Skeletal muscle tissue (tissue), 4 donors: Measurements from ENCODE around the gene CFAP119. TPM values are rescaled to one million over a fixed set of nuclear protein-coding genes. Genes with fewer than 3 reads are reported as not detected.
A peak's percentile ranks its signal among the peaks of the same experiment; 100 is the strongest.

ENCODE experiments used
- H3K27ac ChIP-seq: one replicate; pipeline ENCODE4 v1.7.0; 2013; ENCODE audit warnings: mild to moderate bottlenecking, low read depth, low read length, inconsistent platforms
- H3K27me3 ChIP-seq, 3 donors: one replicate each; pipeline ENCODE4 v1.7.0; 2013; ENCODE audit warnings: low read length in 3 of 3; ENCODE audit not compliant: control insufficient read depth in 3 of 3, insufficient read depth in 3 of 3
- H3K36me3 ChIP-seq, 3 donors: one replicate each; pipeline ENCODE4 v1.7.0; 2013; ENCODE audit warnings: low read length in 3 of 3; ENCODE audit not compliant: control insufficient read depth in 3 of 3, insufficient read depth in 3 of 3
- H3K4me1 ChIP-seq, 3 donors: one replicate each; pipeline ENCODE4 v1.7.0; 2013; ENCODE audit warnings: low read length in 3 of 3, mild to moderate bottlenecking in 3 of 3; ENCODE audit not compliant: control insufficient read depth in 3 of 3, insufficient read depth in 3 of 3
- H3K4me3 ChIP-seq, 3 donors: one replicate each; pipeline ENCODE4 v1.7.0; 2013; ENCODE audit warnings: low read length in 3 of 3
- H3K9ac ChIP-seq, 3 donors: one replicate each; pipeline ENCODE4 v1.7.0; 2013; ENCODE audit warnings: low read length in 3 of 3, mild to moderate bottlenecking in 3 of 3, moderate library complexity in 2 of 3, low read depth in 1 of 3
- H3K9me3 ChIP-seq, 3 donors: one replicate each; pipeline ENCODE4 v1.7.0; 2013; ENCODE audit warnings: low read length in 3 of 3; ENCODE audit not compliant: control insufficient read depth in 3 of 3
- total RNA-seq: library from RNA; depleted of rRNA; stranded (reverse); fragments of >200 nt; gene quantifications from one replicate; pipeline ENCODE4 v1.2.3, GENCODE V29; 2014
- donor health status: Osteomylitis.

Gene CFAP119
- total RNA-seq, 1 donor from 2014 or later, result 1.6 TPM

DNA sequence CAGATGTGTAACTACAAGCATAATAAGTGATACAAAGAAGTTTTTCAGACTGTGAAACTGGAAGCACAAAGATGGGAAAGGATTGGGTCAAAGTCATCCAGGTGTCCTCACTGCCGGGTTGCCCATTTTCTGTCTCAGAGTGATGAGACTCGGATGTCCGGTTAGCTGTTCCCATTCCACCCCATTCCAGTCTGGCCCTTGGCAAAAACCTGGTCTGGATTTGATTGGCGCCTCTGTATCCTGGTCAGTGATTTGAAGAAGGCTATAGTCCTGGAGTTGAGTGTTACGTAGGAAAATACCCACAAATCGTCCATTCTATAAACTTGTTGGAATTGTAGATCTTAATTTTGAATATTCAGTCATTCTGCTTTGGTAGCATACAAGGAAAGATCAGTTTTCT, 33.5 kb downstream of the CFAP119 start:
- H3K27me3 ChIP-seq, result no peaks in the 10 kb centered on the region
- H3K27ac ChIP-seq, result no peak overlapping the region
- H3K4me3 ChIP-seq, result no peak overlapping the region
- no peaks in the 10 kb centered on the region for H3K4me1 ChIP-seq
- H3K36me3 ChIP-seq, result peaks cover 54 to 60% (median 60%) of the 10 kb centered on the region in 3 donors
- H3K9ac ChIP-seq, result no peak overlapping the region
- H3K9me3 ChIP-seq, result no peaks in the 10 kb centered on the region

GRCh38 chr16:30725418-30725792, 36.5 kb downstream of the CFAP119 start:
- Histone ChIP-seq H3K4me3 (no peak overlapping the region), H3K9me3 (no peaks in the 10 kb centered on the region), H3K4me1 (no peaks in the 10 kb centered on the region), H3K36me3 (peaks cover 61 to 68% (median 67%) of the 10 kb centered on the region in 3 donors), H3K27me3 (no peaks in the 10 kb centered on the region), H3K27ac (peak overlapping the region; percentile 25), H3K9ac (peak overlapping the region in 1 of 3 donors; percentile 4)

DNA sequence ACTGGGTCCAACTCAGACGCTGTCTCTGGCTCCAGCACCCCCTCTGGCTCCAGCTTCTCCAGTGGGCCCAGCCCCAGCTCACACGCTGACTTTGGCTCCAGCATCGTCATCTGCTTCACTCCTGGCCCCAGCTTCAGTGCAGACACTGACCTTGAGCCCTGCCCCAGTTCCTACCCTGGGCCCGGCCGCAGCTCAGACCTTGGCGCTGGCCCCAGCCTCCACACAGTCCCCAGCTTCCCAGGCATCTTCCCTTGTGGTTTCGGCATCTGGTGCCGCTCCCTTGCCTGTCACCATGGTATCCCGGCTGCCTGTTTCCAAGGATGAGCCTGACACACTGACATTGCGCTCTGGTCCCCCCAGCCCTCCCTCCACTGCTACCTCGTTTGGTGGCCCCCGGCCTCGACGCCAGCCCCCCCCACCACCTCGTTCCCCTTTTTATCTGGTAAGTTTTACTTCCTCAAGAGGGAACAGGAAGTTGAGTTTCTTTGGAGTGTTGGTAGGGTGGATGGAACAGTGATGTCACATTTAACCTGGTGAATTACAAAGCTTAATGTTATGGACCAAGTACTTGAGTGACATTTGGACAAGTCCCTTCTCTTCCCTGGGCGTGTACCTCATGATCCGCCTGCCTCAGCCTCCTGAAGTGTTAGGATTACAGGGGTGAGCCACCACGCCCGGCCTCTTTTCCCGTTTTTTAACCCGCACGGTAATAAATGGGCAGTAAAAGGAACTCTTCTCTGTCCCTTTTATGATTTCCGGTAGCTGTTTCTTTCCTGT, 37.0 kb downstream of the CFAP119 start:
- Histone ChIP-seq H3K4me1 (no peaks in the 10 kb centered on the region), H3K27ac (peak overlapping the region; percentile 25), H3K9me3 (no peaks in the 10 kb centered on the region), H3K36me3 (peaks cover 63 to 70% (median 69%) of the 10 kb centered on the region in 3 donors), H3K4me3 (no peak overlapping the region), H3K9ac (no peak overlapping the region), H3K27me3 (no peaks in the 10 kb centered on the region)

- H3K9ac ChIP-seq, result no peak overlapping the region
- H3K4me1 ChIP-seq, result no peaks in the 10 kb centered on the region
- H3K4me3 ChIP-seq, result no peak overlapping the region
- no peaks in the 10 kb centered on the region for H3K27me3 ChIP-seq
- peaks cover 60 to 65% (median 65%) of the 10 kb centered on the region in 3 donors for H3K36me3 ChIP-seq
- H3K27ac ChIP-seq, result no peak overlapping the region
- H3K9me3 ChIP-seq, result no peaks in the 10 kb centered on the region
Observed at GRCh38 chr16:30723725-30724355, 38.0 kb downstream of the CFAP119 start.

- H3K4me3 ChIP-seq, result no peak overlapping the region
- no peaks in the 10 kb centered on the region for H3K9me3 ChIP-seq
- peaks cover 63 to 69% (median 65%) of the 10 kb centered on the region in 3 donors for H3K36me3 ChIP-seq
- no peaks in the 10 kb centered on the region for H3K4me1 ChIP-seq
- no peaks in the 10 kb centered on the region for H3K27me3 ChIP-seq
- H3K27ac ChIP-seq, result no peak overlapping the region
- no peak overlapping the region for H3K9ac ChIP-seq
Observed at GRCh38 chr16:30722916-30723315, 38.9 kb downstream of the CFAP119 start.

- Histone ChIP-seq H3K9ac (no peak overlapping the region), H3K27me3 (no peaks in the 10 kb centered on the region), H3K36me3 (peaks cover 65 to 69% (median 66%) of the 10 kb centered on the region in 3 donors), H3K4me3 (no peak overlapping the region), H3K9me3 (no peaks in the 10 kb centered on the region), H3K4me1 (no peaks in the 10 kb centered on the region), H3K27ac (no peak overlapping the region)
Observed at GRCh38 chr16:30722443-30722842, 39.4 kb downstream of the CFAP119 start.

- H3K4me1 ChIP-seq, result no peaks in the 10 kb centered on the region
- H3K36me3 ChIP-seq, result peaks cover 71 to 77% (median 74%) of the 10 kb centered on the region in 3 donors
- no peaks in the 10 kb centered on the region for H3K9me3 ChIP-seq
- no peaks in the 10 kb centered on the region for H3K27me3 ChIP-seq
- no peak overlapping the region for H3K4me3 ChIP-seq
- H3K27ac ChIP-seq, result no peak overlapping the region
- peak overlapping the region in 1 of 3 donors; percentile 36 for H3K9ac ChIP-seq
Observed at GRCh38 chr16:30721606-30722005, 40.3 kb downstream of the CFAP119 start.

DNA sequence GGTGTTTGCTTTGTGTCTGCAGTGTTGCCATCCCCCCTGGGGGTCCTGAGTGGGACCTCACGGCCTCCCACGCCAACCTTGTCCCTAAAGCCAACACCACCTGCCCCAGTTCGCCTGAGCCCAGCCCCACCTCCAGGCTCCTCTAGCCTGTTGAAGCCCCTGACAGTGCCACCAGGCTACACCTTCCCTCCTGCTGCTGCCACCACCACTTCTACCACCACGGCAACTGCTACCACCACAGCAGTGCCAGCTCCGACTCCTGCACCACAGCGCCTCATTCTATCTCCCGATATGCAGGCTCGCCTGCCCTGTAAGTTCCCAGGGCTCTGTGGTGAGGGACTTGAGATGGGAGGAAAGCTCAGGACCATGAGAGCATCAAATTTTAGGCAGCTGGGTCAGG, 40.7 kb downstream of the CFAP119 start:
- no peak overlapping the region for H3K9ac ChIP-seq
- H3K4me1 ChIP-seq, result no peaks in the 10 kb centered on the region
- H3K36me3 ChIP-seq, result peaks cover 76 to 78% (median 78%) of the 10 kb centered on the region in 3 donors
- H3K4me3 ChIP-seq, result no peak overlapping the region
- no peaks in the 10 kb centered on the region for H3K9me3 ChIP-seq
- H3K27me3 ChIP-seq, result no peaks in the 10 kb centered on the region
- H3K27ac ChIP-seq, result no peak overlapping the region

- H3K9ac ChIP-seq, result no peak overlapping the region
- H3K36me3 ChIP-seq, result peaks cover 78 to 83% (median 80%) of the 10 kb centered on the region in 3 donors
- no peaks in the 10 kb centered on the region for H3K27me3 ChIP-seq
- no peaks in the 10 kb centered on the region for H3K9me3 ChIP-seq
- no peaks in the 10 kb centered on the region for H3K4me1 ChIP-seq
- no peak overlapping the region for H3K27ac ChIP-seq
- no peak overlapping the region for H3K4me3 ChIP-seq
Observed at GRCh38 chr16:30720694-30721093, 41.2 kb downstream of the CFAP119 start.

DNA sequence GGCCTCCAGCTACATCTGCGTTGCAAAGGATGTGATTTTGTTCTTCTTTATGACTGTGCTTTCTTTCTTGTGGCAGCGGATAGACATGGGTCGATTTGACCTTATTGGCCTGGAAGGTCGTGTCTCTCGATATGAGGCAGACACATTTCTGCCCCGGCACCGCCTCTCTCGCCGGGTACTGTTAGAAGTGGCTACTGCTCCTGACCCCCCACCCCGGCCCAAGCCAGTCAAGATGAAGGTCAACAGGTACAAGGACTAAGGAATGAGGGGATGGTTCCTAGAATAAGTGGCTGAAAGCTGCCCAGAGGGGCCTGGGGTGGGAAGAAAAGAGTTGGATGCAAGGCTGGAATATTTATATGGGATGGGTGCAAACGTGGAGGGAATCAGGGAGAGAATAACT, 41.8 kb downstream of the CFAP119 start:
- Histone ChIP-seq H3K36me3 (peaks cover 77 to 82% (median 82%) of the 10 kb centered on the region in 3 donors), H3K27me3 (no peaks in the 10 kb centered on the region), H3K4me3 (no peak overlapping the region), H3K9ac (no peak overlapping the region), H3K4me1 (no peaks in the 10 kb centered on the region), H3K27ac (no peak overlapping the region), H3K9me3 (no peaks in the 10 kb centered on the region)
